ENCODE results near the gene EGLN3. TPM values are rescaled to one million over a fixed set of nuclear protein-coding genes. Genes with fewer than 3 reads are reported as not detected.

Gene EGLN3
- total and polyA plus RNA-seq, 2 donors from 2014 or later, result 19.6 to 22.5 TPM

- no peak overlapping the region for H3K9ac ChIP-seq (ENCODE audit: low read length in 3 of 3)
- intact Hi-C loops (cut with DNase I), result no loop called here
- H3K27ac ChIP-seq (ENCODE audit: low read depth in 2 of 2, low read length in 2 of 2), result no peak overlapping the region
- no peaks in the 10 kb centered on the region for H3K9me3 ChIP-seq (ENCODE audit: control insufficient read depth in 2 of 3, insufficient read depth in 1 of 3, low read length in 3 of 3)
- FAIRE-seq (no peak), DNase-seq (no peak)
- H3K4me1 ChIP-seq (ENCODE audit: control insufficient read depth in 2 of 3, insufficient read depth in 2 of 3, low read depth in 1 of 3, low read length in 3 of 3), result no peaks in the 10 kb centered on the region
- H3K27me3 ChIP-seq (ENCODE audit: control insufficient read depth, insufficient read depth, low read length), result no peaks in the 10 kb centered on the region
- TF ChIP-seq, protein P1, sequence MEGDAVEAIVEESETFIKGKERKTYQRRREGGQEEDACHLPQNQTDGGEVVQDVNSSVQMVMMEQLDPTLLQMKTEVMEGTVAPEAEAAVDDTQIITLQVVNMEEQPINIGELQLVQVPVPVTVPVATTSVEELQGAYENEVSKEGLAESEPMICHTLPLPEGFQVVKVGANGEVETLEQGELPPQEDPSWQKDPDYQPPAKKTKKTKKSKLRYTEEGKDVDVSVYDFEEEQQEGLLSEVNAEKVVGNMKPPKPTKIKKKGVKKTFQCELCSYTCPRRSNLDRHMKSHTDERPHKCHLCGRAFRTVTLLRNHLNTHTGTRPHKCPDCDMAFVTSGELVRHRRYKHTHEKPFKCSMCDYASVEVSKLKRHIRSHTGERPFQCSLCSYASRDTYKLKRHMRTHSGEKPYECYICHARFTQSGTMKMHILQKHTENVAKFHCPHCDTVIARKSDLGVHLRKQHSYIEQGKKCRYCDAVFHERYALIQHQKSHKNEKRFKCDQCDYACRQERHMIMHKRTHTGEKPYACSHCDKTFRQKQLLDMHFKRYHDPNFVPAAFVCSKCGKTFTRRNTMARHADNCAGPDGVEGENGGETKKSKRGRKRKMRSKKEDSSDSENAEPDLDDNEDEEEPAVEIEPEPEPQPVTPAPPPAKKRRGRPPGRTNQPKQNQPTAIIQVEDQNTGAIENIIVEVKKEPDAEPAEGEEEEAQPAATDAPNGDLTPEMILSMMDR (IDR thresholded peaks at IDR 0.05; ENCODE audit: borderline replicate concordance, extremely low read depth, insufficient read depth), result no peak
- H3K4me3 ChIP-seq (ENCODE audit: low read length in 3 of 3), result no peak overlapping the region
- H3K36me3 ChIP-seq (ENCODE audit: control insufficient read depth in 2 of 3, insufficient read depth in 3 of 3, low read length in 3 of 3), result no peaks in the 10 kb centered on the region
These were observed 47.5 kb downstream of the EGLN3 start for GRCh38 chr14:33903369-33903768.

DNA sequence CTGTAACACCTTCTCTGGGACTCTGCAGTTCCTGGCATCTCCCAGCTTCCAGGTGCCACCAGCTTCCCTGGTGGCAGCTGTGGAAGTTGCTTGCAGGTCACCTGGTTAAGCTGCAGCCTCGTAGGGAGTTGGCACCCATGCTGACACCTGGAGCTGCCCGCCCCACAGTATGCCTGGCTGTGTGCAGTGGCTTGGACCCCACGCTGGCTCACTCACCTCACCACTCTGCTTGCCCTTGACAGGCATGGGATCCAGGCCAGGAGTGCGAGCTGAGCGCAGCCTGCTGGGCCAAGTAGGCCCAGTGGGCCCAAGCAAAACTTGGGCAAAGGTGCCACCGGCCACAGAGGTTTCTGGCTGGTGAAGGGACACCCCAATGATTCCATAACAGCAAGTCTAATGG, 48.5 kb downstream of the EGLN3 start:
- H3K9me3 ChIP-seq (ENCODE audit: control insufficient read depth in 2 of 3, insufficient read depth in 1 of 3, low read length in 3 of 3), result no peaks in the 10 kb centered on the region
- FAIRE-seq (no peak), DNase-seq (no peak)
- no peaks in the 10 kb centered on the region for H3K4me1 ChIP-seq (ENCODE audit: control insufficient read depth in 2 of 3, insufficient read depth in 2 of 3, low read depth in 1 of 3, low read length in 3 of 3)
- no peak overlapping the region for H3K9ac ChIP-seq (ENCODE audit: low read length in 3 of 3)
- no peaks in the 10 kb centered on the region for H3K27me3 ChIP-seq (ENCODE audit: control insufficient read depth, insufficient read depth, low read length)
- intact Hi-C loops (cut with DNase I), result no loop called here
- TF ChIP-seq, protein P1 (IDR thresholded peaks at IDR 0.05; ENCODE audit: borderline replicate concordance, extremely low read depth, insufficient read depth), result no peak
- H3K27ac ChIP-seq (ENCODE audit: low read depth in 2 of 2, low read length in 2 of 2), result no peak overlapping the region
- H3K4me3 ChIP-seq (ENCODE audit: low read length in 3 of 3), result no peak overlapping the region
- no peaks in the 10 kb centered on the region for H3K36me3 ChIP-seq (ENCODE audit: control insufficient read depth in 2 of 3, insufficient read depth in 3 of 3, low read length in 3 of 3)

- no peak for FAIRE-seq
- Histone ChIP-seq H3K4me3 (ENCODE audit: low read length in 3 of 3) (no peak overlapping the region), H3K27ac (ENCODE audit: low read depth in 2 of 2, low read length in 2 of 2) (no peak overlapping the region), H3K9ac (ENCODE audit: low read length in 3 of 3) (no peak overlapping the region), H3K9me3 (ENCODE audit: control insufficient read depth in 2 of 3, insufficient read depth in 1 of 3, low read length in 3 of 3) (no peaks in the 10 kb centered on the region), H3K36me3 (ENCODE audit: control insufficient read depth in 2 of 3, insufficient read depth in 3 of 3, low read length in 3 of 3) (no peaks in the 10 kb centered on the region), H3K4me1 (ENCODE audit: control insufficient read depth in 2 of 3, insufficient read depth in 2 of 3, low read depth in 1 of 3, low read length in 3 of 3) (no peaks in the 10 kb centered on the region), H3K27me3 (ENCODE audit: control insufficient read depth, insufficient read depth, low read length) (no peaks in the 10 kb centered on the region)
- intact Hi-C loops (cut with DNase I), result no loop called here
- DNase-seq, result no peak
- TF ChIP-seq, protein P1 (IDR thresholded peaks at IDR 0.05; ENCODE audit: borderline replicate concordance, extremely low read depth, insufficient read depth), result no peak
These were observed 49.3 kb downstream of the EGLN3 start for GRCh38 chr14:33901426-33902155.

DNA sequence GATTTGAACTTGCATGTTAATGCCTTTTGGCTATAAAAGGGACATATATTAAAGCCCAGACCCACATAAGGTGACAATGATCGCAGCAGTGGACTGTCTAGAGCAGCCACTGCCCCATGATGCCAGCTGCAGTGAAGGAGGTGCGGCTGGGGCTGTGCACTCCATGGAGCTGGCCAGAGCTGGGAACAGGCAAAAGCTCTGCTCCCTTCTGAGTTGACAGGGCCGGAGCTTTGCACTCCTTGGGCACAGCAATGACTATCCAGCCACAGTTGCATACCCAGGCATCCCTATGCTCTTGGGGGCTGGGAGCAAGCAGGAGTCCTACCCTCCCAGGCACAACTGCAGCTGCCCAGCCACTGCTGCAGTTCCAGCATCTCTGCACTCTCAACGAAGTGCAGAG, 50.2 kb downstream of the EGLN3 start:
- intact Hi-C loops (cut with DNase I), result no loop called here
- no peak for FAIRE-seq
- Histone ChIP-seq H3K27me3 (ENCODE audit: control insufficient read depth, insufficient read depth, low read length) (no peaks in the 10 kb centered on the region), H3K9me3 (ENCODE audit: control insufficient read depth in 2 of 3, insufficient read depth in 1 of 3, low read length in 3 of 3) (no peaks in the 10 kb centered on the region), H3K36me3 (ENCODE audit: control insufficient read depth in 2 of 3, insufficient read depth in 3 of 3, low read length in 3 of 3) (no peaks in the 10 kb centered on the region), H3K4me3 (ENCODE audit: low read length in 3 of 3) (no peak overlapping the region), H3K4me1 (ENCODE audit: control insufficient read depth in 2 of 3, insufficient read depth in 2 of 3, low read depth in 1 of 3, low read length in 3 of 3) (no peaks in the 10 kb centered on the region), H3K9ac (ENCODE audit: low read length in 3 of 3) (no peak overlapping the region), H3K27ac (ENCODE audit: low read depth in 2 of 2, low read length in 2 of 2) (no peak overlapping the region)
- DNase-seq, result no peak
- TF ChIP-seq, protein P1 (IDR thresholded peaks at IDR 0.05; ENCODE audit: borderline replicate concordance, extremely low read depth, insufficient read depth), result no peak
